LNCaP clone FGC (cell line): ENCODE data around the gene PPP3CA.
A peak's percentile ranks its signal among the peaks of the same experiment; 100 is the strongest.

Experiments used
- DNase-seq: peaks from one replicate; pipeline ENCODE4 v3.0.0-alpha.2; 2011; ENCODE audit warnings: low read depth
- H3K4me3 ChIP-seq: 2 replicates; pipeline ENCODE4 v1.5.1; 2011; ENCODE audit warnings: mild to moderate bottlenecking, low read depth, low read length, control low read depth
- TF ChIP-seq, protein P1 (sequence below): IDR thresholded peaks from 2 replicates; pipeline ENCODE4 v1.5.1; 2012; ENCODE audit warnings: mild to moderate bottlenecking; ENCODE audit not compliant: control insufficient read depth, insufficient read depth; ENCODE audit errors: extremely low read depth

Gene PPP3CA

GRCh38 chr4:101274888-101275752 is 72.2 kb downstream of the PPP3CA start:
- TF ChIP-seq, protein P1, sequence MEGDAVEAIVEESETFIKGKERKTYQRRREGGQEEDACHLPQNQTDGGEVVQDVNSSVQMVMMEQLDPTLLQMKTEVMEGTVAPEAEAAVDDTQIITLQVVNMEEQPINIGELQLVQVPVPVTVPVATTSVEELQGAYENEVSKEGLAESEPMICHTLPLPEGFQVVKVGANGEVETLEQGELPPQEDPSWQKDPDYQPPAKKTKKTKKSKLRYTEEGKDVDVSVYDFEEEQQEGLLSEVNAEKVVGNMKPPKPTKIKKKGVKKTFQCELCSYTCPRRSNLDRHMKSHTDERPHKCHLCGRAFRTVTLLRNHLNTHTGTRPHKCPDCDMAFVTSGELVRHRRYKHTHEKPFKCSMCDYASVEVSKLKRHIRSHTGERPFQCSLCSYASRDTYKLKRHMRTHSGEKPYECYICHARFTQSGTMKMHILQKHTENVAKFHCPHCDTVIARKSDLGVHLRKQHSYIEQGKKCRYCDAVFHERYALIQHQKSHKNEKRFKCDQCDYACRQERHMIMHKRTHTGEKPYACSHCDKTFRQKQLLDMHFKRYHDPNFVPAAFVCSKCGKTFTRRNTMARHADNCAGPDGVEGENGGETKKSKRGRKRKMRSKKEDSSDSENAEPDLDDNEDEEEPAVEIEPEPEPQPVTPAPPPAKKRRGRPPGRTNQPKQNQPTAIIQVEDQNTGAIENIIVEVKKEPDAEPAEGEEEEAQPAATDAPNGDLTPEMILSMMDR = no peak
- H3K4me3 ChIP-seq = no peak overlapping the region
- no peak for DNase-seq

GRCh38 chr4:101271516-101271915 is 75.8 kb downstream of the PPP3CA start:
- DNase-seq = no peak
- TF ChIP-seq, protein P1 = no peak
- H3K4me3 ChIP-seq = no peak overlapping the region

DNA sequence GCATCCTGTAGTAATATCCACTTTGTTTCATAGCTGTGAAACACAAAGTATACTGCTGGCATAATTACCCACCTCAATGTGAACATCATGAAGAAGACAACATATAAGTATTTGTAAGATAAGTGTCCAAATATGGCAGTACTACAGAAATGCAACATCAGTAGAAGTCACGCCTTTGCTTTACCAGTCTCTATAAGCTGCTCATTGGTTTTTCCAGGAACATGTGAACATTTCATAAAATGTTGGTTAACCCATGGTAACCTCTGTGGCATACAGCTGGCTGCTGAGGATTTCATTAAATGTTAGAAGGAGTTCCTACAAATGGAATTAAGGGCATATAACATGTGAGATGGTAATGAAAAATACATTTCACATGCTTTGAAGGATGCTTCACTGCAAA is 77.6 kb downstream of the PPP3CA start:
- DNase-seq = no peak
- TF ChIP-seq, protein P1 = no peak
- no peak overlapping the region for H3K4me3 ChIP-seq

- TF ChIP-seq, protein P1 = no peak
- H3K4me3 ChIP-seq = no peak overlapping the region
- DNase-seq = no peak
Observed at GRCh38 chr4:101265816-101266172, 81.5 kb downstream of the PPP3CA start.

DNA sequence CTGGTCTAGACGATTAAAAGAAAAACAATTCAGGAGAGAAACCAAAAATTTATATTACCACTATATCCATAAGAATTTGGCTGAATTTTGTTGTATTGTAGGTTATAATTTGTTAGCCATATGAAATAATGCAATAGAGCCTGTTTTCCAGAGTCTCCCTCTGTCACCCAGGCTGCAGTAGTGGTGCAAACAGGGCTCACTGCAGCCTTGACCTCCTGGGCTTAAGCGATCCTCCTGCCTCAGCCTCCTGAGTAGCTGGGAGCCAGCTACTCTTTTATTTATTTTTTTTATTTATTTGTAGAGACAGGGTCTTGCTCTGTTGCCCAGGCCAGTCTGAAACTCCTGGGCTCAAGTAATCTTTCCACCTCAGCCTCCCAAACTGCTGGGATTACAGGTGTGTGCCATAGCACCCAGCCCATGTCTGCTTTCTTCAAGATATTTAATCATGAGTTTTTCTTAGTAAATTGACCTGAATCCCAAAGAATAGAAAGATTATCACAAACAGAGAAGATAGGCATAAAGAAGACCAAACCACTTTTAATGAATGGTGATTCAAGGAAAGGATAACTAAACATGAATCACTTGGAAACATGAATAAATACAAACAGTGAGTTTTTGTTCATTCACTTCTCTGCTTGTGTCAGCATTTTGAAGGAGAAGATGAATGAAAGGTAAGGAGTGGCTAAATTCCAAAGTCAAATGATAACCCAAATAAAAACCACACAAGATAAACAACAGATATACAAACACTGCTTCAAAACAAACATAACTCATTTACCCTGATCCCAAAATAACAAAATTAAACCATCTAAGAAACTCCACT is 82.1 kb downstream of the PPP3CA start:
- peak; percentile 92 for DNase-seq
- TF ChIP-seq, protein P1 = no peak
- no peak overlapping the region for H3K4me3 ChIP-seq

- no peak for DNase-seq
- H3K4me3 ChIP-seq = no peak overlapping the region
- TF ChIP-seq, protein P1 = no peak
Observed at GRCh38 chr4:101264512-101264911, 82.8 kb downstream of the PPP3CA start.
